PFSK-1 (cell line): ENCODE results near the gene F10.

Experiments
- FOXP2 ChIP-seq: optimal IDR thresholded peaks from 2 replicates; pipeline ENCODE3; 2011; ENCODE audit warnings: borderline replicate concordance, control low read depth, inconsistent platforms; ENCODE audit not compliant: insufficient read depth; ENCODE audit errors: extremely low read length, extremely low read depth
- POLR2AphosphoS5 ChIP-seq: IDR thresholded peaks from 2 replicates; pipeline ENCODE4 v1.6.1; 2012; ENCODE audit warnings: low read depth, mild to moderate bottlenecking, control low read depth, low read length, moderate library complexity
- SIN3A ChIP-seq: IDR thresholded peaks from 2 replicates; pipeline ENCODE4 v1.6.1; 2012; ENCODE audit warnings: mild to moderate bottlenecking, low read length, moderate library complexity, borderline replicate concordance; ENCODE audit not compliant: insufficient read depth
- TAF1 ChIP-seq: IDR thresholded peaks from 2 replicates; pipeline ENCODE4 v1.6.1; 2012; ENCODE audit warnings: low read length, control low read depth, borderline replicate concordance; ENCODE audit not compliant: insufficient read depth
- TF ChIP-seq, protein P1 (sequence below), 2 experiments: IDR thresholded peaks; 2 replicates each; pipeline versions ENCODE4 v1.6.1 to v1.8.0; 2011 to 2012; ENCODE audit warnings: low read depth in 2 of 2, low read length in 2 of 2, control low read depth in 1 of 2, inconsistent platforms in 1 of 2, mild to moderate bottlenecking in 1 of 2, moderate library complexity in 1 of 2; ENCODE audit not compliant: insufficient read depth in 1 of 2

F10 gene

GRCh38 chr13:113152984-113153809 is 30.6 kb downstream of the F10 start:
- no peak for TF ChIP-seq SIN3A
- no peak for TF ChIP-seq FOXP2
- TF ChIP-seq TAF1: no peak
- no peak for TF ChIP-seq POLR2AphosphoS5
- TF ChIP-seq, protein P1, sequence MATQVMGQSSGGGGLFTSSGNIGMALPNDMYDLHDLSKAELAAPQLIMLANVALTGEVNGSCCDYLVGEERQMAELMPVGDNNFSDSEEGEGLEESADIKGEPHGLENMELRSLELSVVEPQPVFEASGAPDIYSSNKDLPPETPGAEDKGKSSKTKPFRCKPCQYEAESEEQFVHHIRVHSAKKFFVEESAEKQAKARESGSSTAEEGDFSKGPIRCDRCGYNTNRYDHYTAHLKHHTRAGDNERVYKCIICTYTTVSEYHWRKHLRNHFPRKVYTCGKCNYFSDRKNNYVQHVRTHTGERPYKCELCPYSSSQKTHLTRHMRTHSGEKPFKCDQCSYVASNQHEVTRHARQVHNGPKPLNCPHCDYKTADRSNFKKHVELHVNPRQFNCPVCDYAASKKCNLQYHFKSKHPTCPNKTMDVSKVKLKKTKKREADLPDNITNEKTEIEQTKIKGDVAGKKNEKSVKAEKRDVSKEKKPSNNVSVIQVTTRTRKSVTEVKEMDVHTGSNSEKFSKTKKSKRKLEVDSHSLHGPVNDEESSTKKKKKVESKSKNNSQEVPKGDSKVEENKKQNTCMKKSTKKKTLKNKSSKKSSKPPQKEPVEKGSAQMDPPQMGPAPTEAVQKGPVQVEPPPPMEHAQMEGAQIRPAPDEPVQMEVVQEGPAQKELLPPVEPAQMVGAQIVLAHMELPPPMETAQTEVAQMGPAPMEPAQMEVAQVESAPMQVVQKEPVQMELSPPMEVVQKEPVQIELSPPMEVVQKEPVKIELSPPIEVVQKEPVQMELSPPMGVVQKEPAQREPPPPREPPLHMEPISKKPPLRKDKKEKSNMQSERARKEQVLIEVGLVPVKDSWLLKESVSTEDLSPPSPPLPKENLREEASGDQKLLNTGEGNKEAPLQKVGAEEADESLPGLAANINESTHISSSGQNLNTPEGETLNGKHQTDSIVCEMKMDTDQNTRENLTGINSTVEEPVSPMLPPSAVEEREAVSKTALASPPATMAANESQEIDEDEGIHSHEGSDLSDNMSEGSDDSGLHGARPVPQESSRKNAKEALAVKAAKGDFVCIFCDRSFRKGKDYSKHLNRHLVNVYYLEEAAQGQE (IDR thresholded peaks at IDR 0.05; ENCODE audit: insufficient read depth in 1 of 2, low read depth in 2 of 2, low read length in 2 of 2): no peak

DNA sequence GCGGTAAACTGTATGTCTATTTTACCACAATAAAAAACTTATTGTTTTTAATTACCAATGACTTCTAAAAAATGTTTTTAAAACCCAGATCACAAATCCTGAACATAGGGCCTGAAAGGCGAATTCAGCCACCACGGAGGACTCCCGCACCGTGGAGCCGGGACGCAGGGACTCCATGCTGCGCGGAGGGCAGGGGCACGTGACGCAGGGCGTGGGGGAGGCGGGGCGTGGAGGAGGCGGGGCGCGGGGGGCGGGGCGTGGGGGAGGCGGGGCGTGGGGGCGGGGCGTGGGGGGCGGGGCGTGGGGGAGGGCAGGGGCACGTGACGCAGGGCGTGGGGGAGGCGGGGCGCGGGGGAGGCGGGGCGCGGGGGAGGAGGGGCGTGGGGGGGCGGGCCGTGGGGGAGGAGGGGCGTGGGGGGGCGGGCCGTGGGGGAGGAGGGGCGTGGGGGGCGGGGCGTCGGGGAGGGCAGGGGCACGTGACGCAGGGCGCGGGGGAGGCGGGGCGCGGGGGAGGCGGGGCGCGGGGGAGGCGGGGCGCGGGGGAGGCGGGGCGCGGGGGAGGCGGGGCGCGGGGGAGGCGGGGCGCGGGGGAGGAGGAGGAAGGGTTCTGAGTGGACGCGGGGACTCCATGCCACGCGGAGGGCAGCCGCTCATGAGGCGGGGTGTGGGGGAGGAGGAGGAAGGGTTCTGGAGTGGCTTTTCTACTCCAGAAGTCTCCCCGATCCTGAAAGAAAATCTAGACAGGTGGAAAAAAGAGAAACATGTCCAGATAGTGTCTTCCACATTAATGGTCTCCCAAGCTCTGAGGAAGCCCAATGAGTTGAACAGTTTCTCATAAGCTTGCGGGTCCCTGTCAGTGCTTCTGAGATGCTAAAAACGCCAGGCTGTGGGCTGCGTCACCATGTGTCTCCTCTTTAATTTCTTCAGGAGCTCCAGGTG is 31.5 kb downstream of the F10 start:
- TF ChIP-seq SIN3A (no peak), TAF1 (peak; percentile 56; the same call in 1 of the 2 replicates), POLR2AphosphoS5 (peak; percentile 53; the same call in 1 of the 2 replicates), FOXP2 (peak; percentile 19)
- TF ChIP-seq, protein P1 (IDR thresholded peaks at IDR 0.05; ENCODE audit: insufficient read depth in 1 of 2, low read depth in 2 of 2, low read length in 2 of 2): no peak

DNA sequence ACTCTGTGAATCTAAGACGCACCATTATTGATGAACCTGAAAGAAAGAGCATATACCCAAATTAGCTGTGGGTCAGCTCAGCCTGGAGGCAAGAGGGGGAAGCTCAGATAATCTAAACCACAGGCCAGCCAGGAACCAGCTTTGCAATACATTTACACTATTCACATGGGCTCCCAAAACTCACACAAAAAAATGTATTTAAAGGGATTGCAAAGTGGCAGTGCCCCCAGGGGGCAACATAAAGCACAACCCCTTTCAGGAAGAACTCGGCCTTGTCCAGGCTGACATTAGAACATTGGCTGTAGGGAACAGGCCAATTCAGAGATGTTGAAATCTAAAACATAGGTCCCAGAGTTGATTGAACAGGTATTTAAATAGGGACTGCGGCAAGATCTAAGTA is 32.6 kb downstream of the F10 start:
- TF ChIP-seq, protein P1 (IDR thresholded peaks at IDR 0.05; ENCODE audit: insufficient read depth in 1 of 2, low read depth in 2 of 2, low read length in 2 of 2): no peak
- TF ChIP-seq POLR2AphosphoS5: no peak
- TF ChIP-seq TAF1: no peak
- TF ChIP-seq SIN3A: no peak
- no peak for TF ChIP-seq FOXP2

GRCh38 chr13:113155982-113156655 is 33.5 kb downstream of the F10 start:
- TF ChIP-seq POLR2AphosphoS5 (no peak), TAF1 (no peak), FOXP2 (no peak), SIN3A (no peak)
- TF ChIP-seq, protein P1 (IDR thresholded peaks at IDR 0.05; ENCODE audit: insufficient read depth in 1 of 2, low read depth in 2 of 2, low read length in 2 of 2): no peak
